ENCODE data around the gene BRAP.
"Not testable (repeated sequence)": the region's sequence is repeated elsewhere in the genome, so short reads cannot be mapped to it uniquely, and the experiment has no call there.

BRAP gene

DNA sequence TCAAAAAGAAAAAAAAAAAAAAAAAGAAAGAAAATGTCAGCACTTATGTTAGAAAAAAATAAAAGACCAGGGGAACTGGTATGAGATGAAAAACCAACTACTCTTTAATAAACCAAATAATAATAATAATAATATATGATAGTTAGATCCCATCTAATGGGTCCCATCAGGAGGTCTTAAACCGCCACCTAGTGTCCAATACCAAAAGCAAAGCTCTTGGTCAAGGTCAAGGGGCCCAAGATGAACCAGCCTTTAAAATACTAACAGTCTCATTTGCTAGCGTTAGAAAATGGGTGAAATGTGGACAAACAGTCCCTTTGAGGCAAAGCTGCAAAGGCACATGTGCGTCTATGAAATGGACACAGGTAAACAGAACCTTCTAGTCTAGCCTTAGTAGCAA lies 12.3 kb downstream of the BRAP start:
- no peak for DNase-seq

DNA sequence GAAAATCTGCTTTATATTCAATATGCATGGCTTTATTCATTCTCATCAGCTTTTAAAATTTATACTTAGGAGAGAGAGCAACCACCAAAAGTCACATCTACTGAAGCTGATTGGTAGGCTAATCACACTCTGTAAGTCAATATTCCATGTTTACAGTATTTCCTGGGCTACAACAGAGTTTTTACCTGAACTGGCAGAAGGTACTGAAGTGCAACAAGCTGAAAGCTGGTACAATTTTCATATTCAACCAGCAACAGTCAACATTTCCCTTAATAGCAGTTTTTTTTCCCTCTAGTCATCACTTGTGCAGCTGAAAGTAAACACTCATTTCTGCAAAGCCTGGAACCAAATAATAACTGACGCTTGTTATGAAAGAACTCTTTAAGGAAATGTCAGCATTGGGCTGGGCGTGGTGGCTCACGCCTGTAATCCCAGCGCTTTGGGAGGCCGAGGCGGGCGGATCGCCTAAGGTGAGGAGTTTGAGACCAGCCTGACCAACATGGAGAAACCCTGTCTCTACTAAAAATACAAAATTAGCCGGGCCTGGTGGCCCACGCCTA lies 12.9 kb downstream of the BRAP start:
- DNase-seq = no peak

DNA sequence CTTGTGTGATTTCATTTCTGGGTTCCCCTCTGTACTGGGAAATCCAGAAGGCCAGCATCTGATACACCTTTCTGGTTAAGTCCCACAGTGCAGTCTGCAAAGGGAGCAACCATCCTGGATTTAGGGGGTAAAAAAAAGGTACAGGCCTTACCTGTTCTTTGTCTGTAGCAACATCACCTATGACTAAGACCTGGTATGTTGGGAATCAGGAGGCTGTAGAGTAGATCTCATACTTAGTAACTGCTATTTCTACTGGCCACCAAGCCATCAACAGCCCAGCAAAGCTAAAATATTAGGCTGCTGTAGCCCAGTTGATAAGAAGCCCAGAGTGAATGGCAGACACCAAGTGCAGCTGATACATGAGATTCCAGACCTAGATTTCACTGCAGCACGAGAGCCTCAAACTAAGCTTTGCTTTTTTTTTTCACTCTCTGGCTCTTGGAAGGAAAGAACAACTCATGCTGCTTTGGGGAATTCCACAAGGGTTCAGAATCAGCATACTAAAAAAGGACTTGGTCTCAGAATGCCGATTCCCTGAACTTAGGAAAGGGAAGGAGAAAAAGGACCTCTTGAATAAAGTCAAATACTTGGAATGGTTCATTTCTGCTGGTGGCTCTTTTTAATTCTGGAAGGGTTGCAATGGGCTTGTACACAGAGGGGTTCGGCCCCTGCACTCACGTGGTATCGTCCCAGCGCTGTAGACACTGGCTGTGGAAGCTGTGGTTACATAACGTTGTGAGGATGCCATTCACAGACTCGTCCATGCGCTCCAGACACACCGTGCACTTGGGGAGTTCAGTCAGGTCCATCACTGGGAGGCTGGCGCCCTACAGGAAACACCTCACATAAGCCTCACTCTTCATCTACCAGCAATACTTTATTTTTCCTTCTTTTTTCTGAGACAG lies 20.5 kb downstream of the BRAP start:
- no peak for DNase-seq

DNA sequence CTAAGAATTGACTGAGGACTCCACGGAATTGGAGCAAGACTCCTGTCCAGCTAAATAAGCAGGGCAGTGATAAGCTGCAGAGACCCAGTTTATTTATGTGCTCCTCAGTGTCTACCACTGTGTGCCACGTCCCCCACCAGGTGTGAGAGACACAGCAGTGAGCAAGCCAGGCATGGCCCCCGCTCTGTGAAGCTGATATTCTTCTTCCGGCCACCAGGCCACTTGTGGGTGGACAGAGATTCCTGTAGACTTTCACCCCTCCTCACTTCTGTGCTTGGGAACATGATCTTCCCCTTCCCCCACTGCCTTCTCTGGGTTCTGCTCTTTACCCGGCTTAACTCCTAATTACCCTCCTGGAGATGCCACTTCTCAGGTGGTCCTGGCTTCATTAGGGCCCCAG lies 21.3 kb downstream of the BRAP start:
- no peak for DNase-seq

DNA sequence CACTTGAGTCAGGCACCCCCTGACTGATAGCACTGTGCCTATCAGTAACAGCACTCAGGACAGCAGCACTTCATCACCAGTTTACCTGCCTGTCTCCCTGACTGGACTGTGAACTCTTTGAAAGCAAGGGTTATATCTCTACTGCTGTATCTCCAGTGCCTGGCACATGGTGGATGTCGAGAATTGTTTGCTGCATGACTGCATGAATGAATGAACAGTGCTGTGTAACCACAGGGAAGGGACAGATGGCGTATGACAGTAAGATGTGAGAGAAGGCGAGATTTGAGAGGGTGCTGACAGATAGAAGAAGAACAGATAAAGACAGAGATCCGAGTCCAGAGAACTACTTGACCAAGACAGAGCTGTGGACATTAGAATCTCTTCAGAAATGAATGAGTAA lies 29.7 kb downstream of the BRAP start:
- no peak for DNase-seq

DNA sequence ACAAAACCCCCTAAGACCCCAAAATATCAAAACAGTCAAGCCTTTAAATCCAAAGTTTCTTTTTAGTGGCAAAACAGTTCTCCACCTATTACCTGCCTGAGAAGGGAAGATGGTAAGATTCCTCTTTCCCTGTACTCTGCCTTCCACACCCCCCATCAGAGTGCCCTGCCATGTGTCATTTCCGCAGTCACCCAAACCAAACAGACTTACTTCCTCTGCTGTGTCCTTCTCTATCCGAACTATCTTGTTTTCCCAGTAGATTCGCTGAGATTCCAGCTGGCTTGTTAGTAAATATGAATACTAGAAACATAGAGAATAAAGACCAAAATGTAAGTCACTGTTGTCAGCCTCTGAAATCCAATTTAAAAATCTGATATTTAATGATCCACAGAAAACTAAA lies 30.4 kb downstream of the BRAP start:
- DNase-seq = no peak

DNA sequence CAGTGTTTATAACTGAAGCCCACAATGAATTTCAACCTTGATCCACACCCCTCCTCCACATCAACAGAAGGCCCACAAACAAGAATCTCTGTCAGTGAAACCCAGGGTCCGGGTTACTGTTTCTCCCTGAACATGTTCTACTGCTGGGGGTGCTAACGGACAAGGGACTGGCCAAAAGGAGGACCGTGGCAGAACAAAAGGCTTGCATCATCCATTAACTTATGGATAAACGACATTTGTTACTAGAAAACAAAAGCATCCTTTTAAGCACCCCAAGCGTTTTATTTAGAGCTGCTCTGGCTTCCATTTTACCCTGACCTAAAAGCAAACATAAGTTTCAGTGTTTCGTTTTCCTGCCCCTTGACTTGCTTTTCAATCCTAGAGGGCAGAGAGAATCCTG lies 32.2 kb downstream of the BRAP start:
- no peak for DNase-seq

DNA sequence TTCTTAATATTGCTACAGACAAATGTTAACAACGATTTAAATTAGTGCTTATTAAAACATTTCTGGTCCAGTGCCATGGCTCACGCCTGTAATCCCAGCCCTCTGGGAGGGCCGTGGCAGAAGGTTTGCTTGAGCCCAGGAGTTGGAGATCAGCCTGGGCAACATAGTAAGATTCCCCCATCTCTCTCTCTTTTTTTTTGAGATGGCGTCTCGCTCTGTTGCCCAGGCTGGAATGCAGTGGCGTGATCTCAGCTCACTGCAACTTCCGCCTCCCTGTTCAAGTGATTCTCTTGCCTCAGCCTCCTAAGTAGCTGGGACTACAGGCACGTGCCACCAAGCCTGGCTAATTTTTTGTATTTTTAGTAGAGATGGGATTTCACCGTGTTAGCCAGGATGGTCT lies 33.2 kb downstream of the BRAP start:
- not testable (repeated sequence) for DNase-seq

DNA sequence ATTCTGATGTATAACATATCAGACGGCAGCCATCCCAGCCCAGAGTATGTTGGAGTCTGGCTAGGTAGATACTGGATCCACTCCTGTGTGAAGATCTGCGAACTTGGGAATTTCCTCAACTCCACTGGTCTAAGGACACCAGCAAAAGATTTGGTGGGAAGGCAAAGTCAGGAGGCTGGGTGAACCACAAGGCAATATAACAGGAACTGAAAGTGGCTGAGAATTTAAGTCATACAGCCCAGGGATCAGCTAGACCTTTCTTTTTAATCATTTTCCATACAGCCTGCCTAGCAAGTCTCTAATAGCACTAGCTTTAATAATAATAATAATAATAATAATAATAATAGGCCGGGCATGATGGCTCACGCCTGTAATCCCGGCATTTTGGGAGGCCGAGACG lies 34.8 kb downstream of the BRAP start:
- DNase-seq = no peak

DNA sequence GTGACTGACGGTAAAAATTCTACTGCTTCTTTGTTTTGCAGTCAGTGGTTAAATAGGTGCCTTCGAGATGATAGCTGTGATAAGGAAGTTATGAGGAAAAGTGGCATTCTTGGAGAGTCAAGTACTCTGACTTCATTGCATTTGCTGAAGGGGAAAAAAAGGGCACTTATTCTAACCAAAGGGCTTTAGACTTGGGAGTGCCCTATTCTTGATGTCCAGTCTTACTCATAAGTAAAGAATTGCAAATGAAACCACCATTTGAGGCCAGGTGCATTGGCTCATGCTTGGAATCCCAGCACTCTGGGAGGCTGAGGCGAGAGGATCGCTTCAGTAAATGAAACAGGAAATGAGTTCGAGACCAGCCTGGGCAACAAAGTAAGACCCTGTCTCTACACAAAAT lies 40.3 kb downstream of the BRAP start:
- DNase-seq = no peak

DNA sequence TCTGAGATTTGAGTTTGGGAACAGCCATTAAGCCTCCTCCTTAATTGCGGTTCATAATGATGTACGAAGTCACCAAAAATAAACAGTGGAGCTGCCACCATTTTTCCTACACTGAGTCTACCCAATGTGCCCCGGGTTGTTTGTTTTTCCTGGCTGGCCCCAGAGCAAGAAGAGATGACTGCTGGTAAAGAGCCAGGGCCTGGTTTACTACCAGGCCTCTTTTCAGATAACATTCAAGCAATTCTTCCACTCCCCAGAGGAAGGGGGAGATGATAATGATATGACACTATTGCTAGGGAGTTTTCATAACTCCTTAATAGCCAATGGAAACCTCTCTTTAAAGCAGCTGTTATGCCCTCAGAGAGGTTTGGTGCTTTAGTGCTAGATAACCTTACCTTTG lies 42.3 kb downstream of the BRAP start:
- DNase-seq = no peak

DNA sequence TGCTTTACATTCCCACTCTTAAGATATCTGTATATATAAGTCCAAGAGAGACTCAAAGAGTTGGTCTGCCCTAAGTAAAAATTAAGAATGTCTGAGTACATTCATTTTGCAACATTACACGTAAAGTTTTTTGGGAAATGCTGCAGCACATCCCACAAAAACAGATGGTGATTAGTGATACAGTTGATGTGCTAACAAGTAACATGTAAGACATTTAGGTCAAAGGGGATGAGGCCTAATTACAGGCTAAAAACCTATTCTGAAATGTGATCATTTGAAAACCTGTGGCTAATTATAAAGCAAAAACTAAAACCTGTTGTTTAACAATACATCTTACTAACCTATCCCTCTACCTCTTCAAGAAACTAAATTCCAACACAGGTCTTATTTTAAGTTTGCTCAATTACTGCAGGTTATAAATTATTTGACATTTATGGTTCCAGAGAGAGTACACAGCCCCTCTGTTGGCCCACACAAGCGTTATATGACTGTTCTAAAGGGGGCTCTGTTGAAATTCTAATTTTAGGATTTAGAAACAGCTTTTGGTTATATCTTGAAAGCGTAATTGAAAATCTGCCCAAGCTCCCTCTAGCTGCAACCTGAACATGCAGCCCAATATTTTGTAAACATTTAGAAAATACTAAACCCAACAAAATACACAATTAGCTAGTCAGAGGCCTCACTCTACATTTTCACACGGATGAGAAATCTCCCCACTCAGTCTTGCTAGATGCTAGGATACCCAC lies 42.9 kb downstream of the BRAP start:
- DNase-seq = no peak

DNA sequence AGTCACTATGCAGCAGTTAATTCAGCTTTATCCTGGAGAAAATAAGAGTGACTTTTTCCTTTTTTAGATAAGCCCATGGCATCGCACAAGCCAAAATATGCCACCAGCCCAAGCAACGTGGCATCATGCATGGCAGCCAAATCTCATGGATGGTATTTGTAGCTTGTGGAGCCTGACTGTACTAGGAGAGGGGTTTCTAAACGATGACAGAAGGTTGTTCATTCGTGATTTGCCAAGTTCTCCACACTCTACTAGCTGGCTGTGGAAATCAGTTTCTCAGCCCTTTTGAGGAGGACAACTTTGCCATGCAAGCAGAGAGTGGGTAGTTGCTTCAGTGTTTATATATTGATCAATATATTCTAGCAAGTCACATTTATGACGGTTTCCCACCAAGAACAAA lies 45.2 kb downstream of the BRAP start:
- no peak for DNase-seq

DNA sequence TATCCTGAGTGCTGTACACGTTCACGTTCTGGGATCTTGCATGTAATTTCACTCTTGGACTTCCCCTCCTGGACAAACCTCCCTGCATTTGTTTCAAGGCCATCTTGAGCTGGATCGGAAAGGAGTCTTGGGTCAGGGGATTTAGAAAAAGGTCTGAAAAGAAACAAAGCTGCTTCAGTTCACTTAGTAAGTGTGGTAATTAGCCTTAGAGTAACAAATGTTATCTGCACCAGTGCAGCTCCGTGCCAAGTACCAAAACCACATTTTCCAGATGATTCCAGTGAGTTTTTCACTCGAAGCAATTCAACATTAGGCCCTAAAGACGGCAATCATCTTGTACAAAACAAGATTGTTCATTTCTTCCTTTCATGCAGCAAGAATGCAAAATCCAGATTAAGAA lies 47.2 kb downstream of the BRAP start:
- no peak for DNase-seq

DNA sequence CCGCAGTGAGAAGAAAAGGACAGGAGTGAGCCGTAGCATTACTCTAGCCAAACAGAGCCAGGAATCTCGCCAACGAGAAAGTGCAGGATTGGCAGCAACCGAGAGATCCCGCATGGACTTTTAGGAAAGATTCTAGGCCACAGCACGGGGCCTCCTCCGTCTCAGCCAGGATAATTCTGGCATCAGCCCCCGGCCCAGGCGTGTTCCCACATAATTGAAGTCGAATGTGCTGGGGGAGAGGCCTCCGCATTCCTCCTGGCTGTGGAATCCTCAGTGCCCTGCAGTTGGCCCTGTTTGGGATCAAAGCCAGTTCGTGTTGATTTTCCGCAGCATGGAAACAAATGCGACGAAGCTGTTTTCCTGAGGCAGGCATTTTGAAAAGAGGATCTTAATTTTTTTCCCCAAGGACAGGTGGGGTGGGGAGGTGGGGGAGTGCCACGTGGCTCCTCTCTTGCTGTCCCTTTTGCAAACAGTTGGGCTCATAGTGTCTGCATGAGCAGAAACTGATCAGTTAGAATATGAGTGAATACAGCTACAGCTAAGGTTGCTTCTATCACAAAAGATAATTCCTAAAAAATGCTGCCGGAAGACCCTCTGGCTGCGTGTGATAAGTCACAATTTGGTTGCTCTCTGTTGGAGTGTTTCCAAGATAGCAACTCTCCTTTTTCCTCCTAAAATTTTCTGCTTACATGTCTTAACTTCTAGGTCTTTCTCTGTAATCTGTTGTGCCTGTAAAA lies 49.4 kb downstream of the BRAP start:
- DNase-seq = no peak

DNA sequence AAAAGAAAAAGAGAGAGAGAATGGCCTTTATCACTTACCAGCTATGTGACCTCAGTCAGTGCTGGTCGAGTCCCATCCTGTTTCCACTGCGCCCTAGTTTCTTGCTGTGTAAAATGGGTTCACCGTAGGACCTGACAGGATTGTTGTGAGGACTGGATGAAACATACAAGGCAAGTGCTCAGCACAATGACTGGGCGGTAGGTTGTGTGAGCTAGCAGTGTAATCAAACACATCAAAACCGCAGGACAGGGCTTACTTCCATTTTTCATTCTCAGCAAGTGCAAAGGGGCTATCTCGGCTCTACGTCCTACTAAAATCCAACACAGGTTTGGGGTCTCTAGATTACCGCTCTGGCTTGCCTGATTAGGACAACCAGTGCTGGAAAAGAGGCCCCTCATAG lies 50.2 kb downstream of the BRAP start:
- no peak for DNase-seq

DNA sequence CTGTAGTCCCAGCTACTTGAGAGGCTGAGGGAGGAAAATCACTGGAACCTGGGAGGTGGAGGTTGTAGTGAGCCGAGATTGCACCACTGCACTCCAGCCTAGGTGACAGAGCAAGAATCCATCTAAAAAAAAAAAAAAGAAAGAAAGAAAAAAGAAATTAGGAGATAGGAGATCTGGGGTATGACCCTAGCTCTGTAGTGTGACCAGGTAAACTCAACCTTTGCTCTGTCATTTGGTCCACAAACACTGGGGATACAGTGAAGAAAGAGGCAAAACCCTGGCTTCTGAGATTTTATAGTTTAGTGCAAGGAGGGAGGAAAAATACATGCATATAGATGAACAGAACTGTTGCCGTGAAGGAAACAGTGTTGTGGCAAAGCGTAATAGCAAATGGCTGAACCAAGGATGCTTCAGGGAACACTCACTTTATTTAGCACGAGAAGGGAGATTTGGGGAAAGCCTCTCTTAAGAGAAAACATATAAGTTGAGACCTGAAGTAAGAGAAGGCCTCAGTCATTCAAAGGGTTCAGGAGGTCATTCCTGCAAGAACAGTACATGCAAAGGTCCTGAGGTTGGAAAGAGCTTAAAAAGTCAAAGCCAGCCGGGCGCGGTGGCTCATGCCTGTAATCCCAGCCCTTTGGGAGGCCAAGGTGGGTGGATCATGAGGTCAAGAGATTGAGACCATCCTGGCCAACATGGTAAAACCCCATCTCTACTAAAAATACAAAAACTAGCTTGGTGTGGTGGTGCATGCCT lies 57.1 kb downstream of the BRAP start:
- no peak for DNase-seq

DNA sequence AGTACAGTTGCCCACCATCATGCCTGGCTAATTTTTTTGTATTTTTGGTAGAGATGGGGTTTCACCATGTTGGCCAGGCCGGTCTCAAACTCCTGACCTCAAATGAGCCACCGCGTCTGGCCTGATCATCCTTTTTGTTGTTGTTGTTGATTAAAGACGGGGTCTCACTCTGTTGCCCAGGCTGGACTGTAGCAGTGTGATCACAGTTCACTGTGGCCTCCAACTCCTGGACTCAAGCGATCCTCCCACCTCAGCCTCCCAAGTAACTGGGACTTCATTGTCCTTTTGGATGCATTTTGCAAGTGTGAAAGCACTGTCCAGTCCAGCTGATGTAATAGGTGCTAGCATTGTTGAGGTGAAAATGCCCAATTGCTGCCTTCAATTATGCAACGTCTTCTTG lies 59.5 kb downstream of the BRAP start:
- no peak for DNase-seq

DNA sequence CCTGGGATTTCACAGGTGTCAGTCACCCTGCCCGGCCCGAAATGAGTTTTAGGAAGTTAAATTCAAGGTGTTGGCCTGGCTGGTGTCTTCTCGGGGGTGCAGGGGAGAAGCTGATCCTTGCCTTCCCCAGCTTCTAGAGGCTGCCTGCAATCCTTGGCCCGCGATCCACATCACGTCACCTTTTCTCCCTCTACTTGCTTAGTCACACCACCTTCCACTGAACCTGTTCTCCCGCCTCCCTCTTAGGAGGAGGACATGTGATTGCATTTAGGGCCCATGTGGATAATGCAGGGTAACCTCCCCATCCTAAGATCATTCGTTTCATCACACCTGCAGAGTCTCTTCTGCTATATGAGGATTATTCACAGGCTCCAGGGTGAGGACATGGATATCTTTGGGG lies 61.2 kb downstream of the BRAP start:
- DNase-seq = no peak

DNA sequence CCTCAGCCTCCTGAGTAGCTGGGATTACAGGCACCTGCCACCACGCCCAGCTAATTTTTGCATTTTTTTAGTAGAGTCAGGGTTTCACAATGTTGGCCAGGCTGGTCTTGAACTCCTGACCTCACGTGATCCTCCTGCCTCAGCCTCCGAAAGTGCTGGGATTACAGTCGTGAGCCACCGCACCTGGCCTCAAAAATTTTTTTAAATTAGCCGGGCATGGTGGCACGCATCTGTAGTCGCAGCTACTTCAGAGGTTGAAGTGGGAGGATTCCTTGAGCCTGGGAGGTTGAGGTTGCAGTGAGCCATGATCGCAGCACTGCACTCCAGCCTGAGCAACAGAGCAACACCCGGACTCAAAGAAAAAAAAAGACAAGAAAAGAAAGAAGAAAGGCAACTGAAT lies 67.9 kb downstream of the BRAP start:
- DNase-seq = not testable (repeated sequence)

DNA sequence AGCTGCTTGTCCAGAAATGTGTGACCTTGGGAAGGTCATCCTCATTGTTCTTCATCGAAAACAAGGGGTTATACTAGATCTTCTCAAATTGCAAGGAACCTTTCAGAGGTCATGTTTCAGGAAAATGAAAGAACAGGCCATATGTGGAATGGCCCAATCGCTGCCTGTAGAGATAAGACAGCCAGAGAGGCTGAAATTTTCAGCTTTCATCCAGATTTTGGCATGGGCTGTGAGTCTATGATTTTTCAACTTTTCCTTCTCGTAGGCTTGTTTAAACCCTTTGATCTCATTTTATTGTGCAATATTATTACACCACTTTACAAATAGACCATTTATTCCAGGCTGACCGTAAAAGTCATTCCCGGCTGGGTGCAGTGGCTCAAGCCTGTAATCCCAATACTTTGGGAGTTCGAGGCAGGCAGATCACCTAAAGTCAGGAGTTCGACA lies 69.6 kb downstream of the BRAP start:
- no peak for DNase-seq

DNA sequence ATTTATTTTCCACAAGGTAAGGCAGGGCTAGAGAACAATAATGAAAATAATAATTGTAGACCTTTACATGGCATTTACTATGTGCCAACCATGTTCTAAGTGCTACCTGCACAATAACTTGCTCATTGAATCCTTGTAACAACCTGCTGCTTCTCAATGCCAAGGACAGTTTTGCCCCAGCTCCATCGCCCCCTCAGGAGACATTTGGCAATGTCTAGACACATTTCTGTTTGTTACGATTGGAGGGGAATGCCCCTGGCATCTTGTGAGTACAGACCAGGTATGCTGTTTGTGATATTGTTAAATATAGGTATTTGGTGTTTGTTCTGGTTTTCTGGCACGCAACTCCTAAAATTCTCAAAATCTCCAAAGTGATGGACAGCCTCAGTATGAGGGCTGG lies 78.5 kb downstream of the BRAP start:
- DNase-seq = no peak

Measured in stimulated activated CD4-positive, alpha-beta T cell treated with anti-CD3 and anti-CD28 coated beads, Interleukin-2, amount 100 ng/mL, for 48 hours (primary cell).